CD14-positive monocyte (primary cell): ENCODE data around the gene TNIK. TPM values are rescaled to one million over a fixed set of nuclear protein-coding genes. Genes with fewer than 3 reads are reported as not detected.

Experiments
- DNase-seq, 3 donors: peaks; one replicate each; pipeline ENCODE4 v3.0.0-alpha.2; 2011 to 2022
- H2AFZ ChIP-seq: 2 replicates; pipeline ENCODE4 v1.6.0; 2012; ENCODE audit warnings: mild to moderate bottlenecking, low read depth, low read length, inconsistent platforms; ENCODE audit not compliant: insufficient read depth, poor library complexity, severe bottlenecking
- H3K27ac ChIP-seq, 2 donors: 1 replicate in 1 of 2; 2 replicates in 1 of 2; pipeline ENCODE4 v1.5.1; 2012 to 2013; ENCODE audit warnings: low read length in 2 of 2, control low read depth in 1 of 2, inconsistent platforms in 1 of 2, low read depth in 1 of 2, mild to moderate bottlenecking in 1 of 2
- H3K27me3 ChIP-seq, 2 donors: one replicate each; pipeline versions ENCODE4 v1.6.0 to v1.6.1; 2011 to 2013; ENCODE audit warnings: low read length in 2 of 2; ENCODE audit not compliant: control insufficient read depth in 2 of 2, insufficient read depth in 2 of 2
- H3K36me3 ChIP-seq, 2 donors: replicated peaks in 1 of 2; 1 replicate in 1 of 2; 2 replicates in 1 of 2; pipeline versions ENCODE4 v1.5.1 to v1.6.1; 2012 to 2013; ENCODE audit warnings: low read length in 2 of 2, control low read depth in 1 of 2, inconsistent platforms in 1 of 2, mild to moderate bottlenecking in 1 of 2; ENCODE audit not compliant: insufficient read depth in 2 of 2, control insufficient read depth in 1 of 2
- H3K4me1 ChIP-seq, 2 donors: 1 replicate in 1 of 2; 2 replicates in 1 of 2; pipeline versions ENCODE4 v1.5.1 to v1.6.1; 2012 to 2013; ENCODE audit warnings: low read length in 2 of 2, control low read depth in 1 of 2, inconsistent platforms in 1 of 2, mild to moderate bottlenecking in 1 of 2, moderate library complexity in 1 of 2; ENCODE audit not compliant: insufficient read depth in 2 of 2, control insufficient read depth in 1 of 2
- H3K4me2 ChIP-seq: replicated peaks from 2 replicates; pipeline ENCODE3; 2012; ENCODE audit warnings: low read length, moderate library complexity, mild to moderate bottlenecking; ENCODE audit not compliant: poor library complexity, severe bottlenecking; ENCODE audit errors: extremely low read depth
- H3K4me3 ChIP-seq, 3 experiments: fragments of 200-600 bp in 1 of 3; sonication (generic) in 1 of 3; replicated peaks in 1 of 3; 1 replicate in 2 of 3; 2 replicates in 1 of 3; pipeline ENCODE4 v1.5.1; 2011 to 2013; ENCODE audit warnings: low read length in 3 of 3, mild to moderate bottlenecking in 3 of 3, control low read depth in 2 of 3, low read depth in 2 of 3, inconsistent platforms in 1 of 3, moderate library complexity in 1 of 3
- H3K79me2 ChIP-seq: 2 replicates; pipeline ENCODE4 v1.6.0; 2012; ENCODE audit warnings: mild to moderate bottlenecking, control low read depth, inconsistent platforms, low read length, moderate library complexity; ENCODE audit not compliant: insufficient read depth
- H3K9ac ChIP-seq: 2 replicates; pipeline ENCODE4 v1.6.0; 2017; ENCODE audit warnings: low read length, mild to moderate bottlenecking; ENCODE audit not compliant: insufficient read depth, poor library complexity, severe bottlenecking
- H3K9me3 ChIP-seq, 2 donors: replicated peaks in 1 of 2; 1 replicate in 1 of 2; 2 replicates in 1 of 2; pipeline versions ENCODE4 v1.5.1 to v1.6.1; 2012 to 2013; ENCODE audit warnings: low read length in 2 of 2, control low read depth in 1 of 2; ENCODE audit not compliant: control insufficient read depth in 1 of 2, insufficient read depth in 1 of 2
- H4K20me1 ChIP-seq: 2 replicates; pipeline ENCODE4 v1.6.0; 2012; ENCODE audit warnings: mild to moderate bottlenecking, low read length, control low read depth, moderate library complexity; ENCODE audit not compliant: insufficient read depth
- H3K27ac Mint-ChIP-seq, 7 donors: one replicate each; pipeline ENCODE4 v1.8.0; 2020; ENCODE audit warnings: mild to moderate bottlenecking in 7 of 7, mixed read lengths in 7 of 7, moderate library complexity in 6 of 7, inconsistent platforms in 2 of 7
- H3K27me3 Mint-ChIP-seq, 3 donors: one replicate each; pipeline ENCODE4 v1.8.0; 2021 to 2022; ENCODE audit warnings: low read depth in 3 of 3, mild to moderate bottlenecking in 3 of 3, mixed read lengths in 3 of 3, moderate library complexity in 3 of 3, inconsistent platforms in 1 of 3
- H3K36me3 Mint-ChIP-seq, 2 donors: one replicate each; pipeline ENCODE4 v1.8.0; 2020; ENCODE audit warnings: mixed read lengths in 2 of 2, inconsistent platforms in 1 of 2, mild to moderate bottlenecking in 1 of 2
- H3K4me1 Mint-ChIP-seq: one replicate; pipeline ENCODE4 v1.8.0; 2020; ENCODE audit warnings: mild to moderate bottlenecking, mixed read lengths
- H3K4me3 Mint-ChIP-seq, 2 donors: one replicate each; pipeline ENCODE4 v1.8.0; 2020; ENCODE audit warnings: mild to moderate bottlenecking in 2 of 2, mixed read lengths in 2 of 2, moderate library complexity in 1 of 2
- H3K9me3 Mint-ChIP-seq, 7 donors: one replicate each; pipeline ENCODE4 v1.8.0; 2020 to 2022; ENCODE audit warnings: mixed read lengths in 7 of 7, mild to moderate bottlenecking in 6 of 7, moderate library complexity in 6 of 7, inconsistent platforms in 2 of 7
- CTCF ChIP-seq: fragments of 200-600 bp; IDR thresholded peaks from one replicate; pipeline ENCODE4 v1.8.0; 2022; ENCODE audit warnings: antibody characterized with exemption, mild to moderate bottlenecking
- WGBS: methylation state at CpG from one replicate; pipeline ENCODE4 v1.1.5; 2013; ENCODE audit warnings: missing lambda C conversion rate; ENCODE audit not compliant: insufficient coverage; 5-methylcytosine and 5-hydroxymethylcytosine counted together
- intact Hi-C, 2 donors: fragments of 100-400 bp; cut with micrococcal nuclease; formaldehyde crosslinking; loops; one replicate each; pipeline versions ENCODE4 v1.15.0 to v1.15.1; 2023
- polyA plus RNA-seq, 3 donors: library from polyadenylated mRNA; depleted of rRNA in 1 of 3; unstranded in 2 of 3; stranded (reverse) in 1 of 3; fragments of 300-500 nt in 2 of 3; fragments of >200 nt in 1 of 3; fragmentation: Illumina TruSeq in 2 of 3; gene quantifications; 1 replicate in 2 of 3; 2 replicates in 1 of 3; pipeline ENCODE4 v1.2.3, GENCODE V29; 2012 to 2021

TNIK gene
- polyA plus RNA-seq, 3 donors, result 0.36 to 1.8 (median 0.75) TPM

- Histone ChIP-seq H3K36me3 (no peaks in the 10 kb centered on the region), H3K4me1 (no peaks in the 10 kb centered on the region), H2AFZ (peak overlapping the region; percentile 48), H3K9ac (no peak overlapping the region), H4K20me1 (no peaks in the 10 kb centered on the region), H3K4me2 (no peak overlapping the region), H3K4me3 (no peak overlapping the region), H3K9me3 (no peaks in the 10 kb centered on the region), H3K27me3 (peaks cover 27 to 28% of the 10 kb centered on the region in 2 donors), H3K79me2 (no peaks in the 10 kb centered on the region), H3K27ac (no peak overlapping the region)
- H3K36me3 Mint-ChIP-seq, result no peaks in the 10 kb centered on the region
- H3K4me1 Mint-ChIP-seq, result no peaks in the 10 kb centered on the region
- no peak for DNase-seq
- H3K9me3 Mint-ChIP-seq, result peaks cover 0 to 7% (median 0%) of the 10 kb centered on the region in 7 donors
- H3K27ac Mint-ChIP-seq, result no peak overlapping the region
- intact Hi-C loops, result no loop called here
- H3K4me3 Mint-ChIP-seq, result no peak overlapping the region
- H3K27me3 Mint-ChIP-seq, result peaks cover 3 to 11% (median 7%) of the 10 kb centered on the region in 3 donors
- 58% methylated on average over 4 of the region's 8 CpGs for WGBS
- TF ChIP-seq CTCF, result no peak
Observed at GRCh38 chr3:171028779-171029232, 431.4 kb downstream of the TNIK start.

- Histone ChIP-seq H3K27me3 (peaks cover 27 to 28% of the 10 kb centered on the region in 2 donors), H3K4me2 (no peak overlapping the region), H3K9me3 (no peaks in the 10 kb centered on the region), H4K20me1 (no peaks in the 10 kb centered on the region), H3K4me1 (no peaks in the 10 kb centered on the region), H3K36me3 (no peaks in the 10 kb centered on the region), H3K27ac (no peak overlapping the region), H3K79me2 (no peaks in the 10 kb centered on the region), H3K9ac (no peak overlapping the region), H2AFZ (peak overlapping the region; percentile 48), H3K4me3 (no peak overlapping the region)
- no peak for DNase-seq
- H3K4me1 Mint-ChIP-seq, result no peaks in the 10 kb centered on the region
- H3K27me3 Mint-ChIP-seq, result peaks cover 3 to 11% (median 7%) of the 10 kb centered on the region in 3 donors
- no peak overlapping the region for H3K4me3 Mint-ChIP-seq
- H3K27ac Mint-ChIP-seq, result peak overlapping the region in 1 of 7 donors; percentile 43
- WGBS, result 12% methylated on average over 39 of the region's 39 CpGs
- H3K36me3 Mint-ChIP-seq, result no peaks in the 10 kb centered on the region
- intact Hi-C loops, result no loop called here
- H3K9me3 Mint-ChIP-seq, result peaks cover 0 to 7% (median 0%) of the 10 kb centered on the region in 7 donors
- no peak for TF ChIP-seq CTCF
Observed at GRCh38 chr3:171028025-171028778, 432.0 kb downstream of the TNIK start.
